Activated naive CD4-positive, alpha-beta T cell (primary cell): ENCODE data around the gene TRPM5.

Experiments used
- DNase-seq, 4 experiments: peaks; one replicate each; lab custom pipeline; 2025; lab: John Stamatoyannopoulos, UW

TRPM5 gene

GRCh38 chr11:2452321-2453012, 8.2 kb upstream of the TRPM5 start:
- no peak for DNase-seq

GRCh38 chr11:2451916-2452315, 7.6 kb upstream of the TRPM5 start:
- DNase-seq: no peak

GRCh38 chr11:2451336-2451735, 7.0 kb upstream of the TRPM5 start:
- DNase-seq: no peak

DNA sequence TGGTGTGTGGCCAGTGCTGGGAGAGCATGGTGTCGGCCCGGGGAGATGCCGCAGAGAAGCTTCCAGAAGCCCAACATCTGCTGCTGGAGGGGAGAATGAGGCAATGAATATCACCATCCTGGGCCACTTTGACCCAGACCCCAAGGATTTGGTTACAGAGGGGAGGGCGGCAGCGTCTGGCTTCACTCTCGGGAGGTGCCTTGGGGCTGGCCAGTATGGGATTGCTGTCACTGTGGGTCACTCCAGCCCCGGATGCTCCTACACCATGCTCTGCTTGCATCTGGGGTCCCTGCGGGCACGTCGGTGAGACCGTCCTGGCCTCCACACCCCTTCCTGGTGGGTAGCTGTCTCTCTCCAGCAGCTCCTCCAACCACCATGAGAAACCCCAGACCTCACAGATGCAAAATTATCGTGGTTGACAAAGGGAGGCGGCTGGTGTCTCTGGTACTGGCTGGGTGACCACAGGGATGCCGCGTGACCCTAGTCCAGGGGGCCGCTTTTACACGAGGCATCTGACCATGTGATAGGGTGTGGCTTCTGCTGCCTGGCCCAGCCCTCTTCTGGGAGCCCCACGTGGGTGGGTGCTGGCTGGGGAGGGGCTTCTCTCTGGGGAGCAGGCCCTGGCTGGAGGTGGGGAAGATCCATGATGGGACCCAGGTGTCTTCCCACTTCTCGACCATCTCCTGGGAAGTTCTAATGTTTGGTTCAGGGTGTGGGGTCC, 6.2 kb upstream of the TRPM5 start:
- DNase-seq: no peak

GRCh38 chr11:2449548-2450320, 5.4 kb upstream of the TRPM5 start:
- no peak for DNase-seq

DNA sequence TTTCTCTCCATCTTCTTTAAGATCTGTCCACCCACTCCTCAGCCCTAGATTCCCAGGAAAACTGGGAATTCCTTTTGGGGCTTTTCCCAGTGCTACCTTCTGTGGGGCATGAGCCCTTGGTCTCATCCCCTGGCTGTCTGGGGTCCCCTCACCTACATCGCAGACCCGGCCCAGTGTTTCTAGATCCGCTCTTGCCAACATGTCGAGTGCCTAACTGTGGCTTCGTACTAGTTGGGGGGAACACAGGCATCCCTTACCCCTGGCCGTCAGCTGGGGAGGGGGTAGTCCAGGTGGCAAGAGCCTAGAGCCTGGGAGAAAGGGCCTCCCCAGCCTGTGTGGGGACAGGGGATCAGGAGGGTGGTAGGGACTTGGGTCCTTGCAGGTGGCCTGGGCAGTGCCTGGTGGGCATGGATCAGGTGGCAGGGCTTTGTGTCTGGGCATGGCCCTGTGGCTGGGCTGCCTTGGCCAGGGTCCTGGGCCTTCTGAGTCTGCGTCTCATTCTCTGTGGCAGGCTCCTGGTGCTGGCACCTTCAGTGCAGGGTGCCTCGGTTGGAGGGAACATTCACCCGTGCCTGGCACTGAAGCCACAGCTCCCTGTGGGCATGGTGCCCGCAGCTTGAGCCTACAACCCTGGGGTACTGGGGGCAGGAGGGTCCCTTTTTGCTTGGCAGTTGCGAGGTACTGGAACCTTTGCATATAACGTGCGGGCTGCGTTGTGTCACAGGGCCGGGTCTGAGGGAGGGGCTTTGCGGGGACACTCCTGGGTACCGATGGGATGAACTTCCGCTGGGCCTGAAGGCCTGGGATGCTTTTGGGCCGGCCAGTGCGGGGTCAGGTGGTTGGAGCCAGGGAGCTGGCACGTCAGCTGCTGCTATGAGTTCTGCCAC, 4.6 kb upstream of the TRPM5 start:
- DNase-seq: no peak

- DNase-seq: no peak
Measured at GRCh38 chr11:2447951-2448650, 3.8 kb upstream of the TRPM5 start.

DNA sequence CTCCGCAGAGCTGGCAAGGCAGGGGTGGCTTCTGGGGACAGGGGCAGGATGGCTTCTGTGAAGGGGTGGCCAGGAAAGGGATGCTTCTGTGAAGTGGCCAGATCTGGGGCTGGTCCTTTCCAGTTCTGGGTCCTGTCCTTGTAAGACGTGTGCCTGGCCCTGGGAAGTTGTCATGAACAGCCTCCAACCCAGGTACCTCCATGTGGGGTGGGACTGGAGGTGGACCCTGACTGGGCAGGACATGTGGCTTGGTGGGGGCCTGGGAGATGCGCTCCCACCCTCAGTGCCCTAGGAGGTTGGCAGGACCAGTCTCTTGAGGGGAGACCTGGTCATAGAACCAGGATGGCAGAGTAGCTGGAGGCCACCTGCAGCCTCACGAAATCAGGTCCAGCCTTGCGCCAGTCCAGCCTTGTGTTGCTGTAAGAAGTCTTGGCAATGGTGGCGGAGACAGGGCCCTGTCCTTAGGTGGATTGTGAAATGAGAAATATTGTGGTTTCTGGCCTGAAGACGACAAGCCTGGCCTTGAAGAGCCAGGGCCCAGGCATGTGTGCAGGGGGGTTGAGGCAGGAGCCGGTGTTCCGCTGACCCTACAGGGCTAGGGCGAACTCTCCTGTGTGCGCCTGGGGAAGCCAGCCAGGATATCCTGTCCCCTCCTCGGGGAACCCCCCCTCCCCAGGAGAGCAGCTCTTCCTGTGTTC, 3.1 kb upstream of the TRPM5 start:
- no peak for DNase-seq

- DNase-seq: no peak
Measured at GRCh38 chr11:2446590-2447252, 2.4 kb upstream of the TRPM5 start.

DNA sequence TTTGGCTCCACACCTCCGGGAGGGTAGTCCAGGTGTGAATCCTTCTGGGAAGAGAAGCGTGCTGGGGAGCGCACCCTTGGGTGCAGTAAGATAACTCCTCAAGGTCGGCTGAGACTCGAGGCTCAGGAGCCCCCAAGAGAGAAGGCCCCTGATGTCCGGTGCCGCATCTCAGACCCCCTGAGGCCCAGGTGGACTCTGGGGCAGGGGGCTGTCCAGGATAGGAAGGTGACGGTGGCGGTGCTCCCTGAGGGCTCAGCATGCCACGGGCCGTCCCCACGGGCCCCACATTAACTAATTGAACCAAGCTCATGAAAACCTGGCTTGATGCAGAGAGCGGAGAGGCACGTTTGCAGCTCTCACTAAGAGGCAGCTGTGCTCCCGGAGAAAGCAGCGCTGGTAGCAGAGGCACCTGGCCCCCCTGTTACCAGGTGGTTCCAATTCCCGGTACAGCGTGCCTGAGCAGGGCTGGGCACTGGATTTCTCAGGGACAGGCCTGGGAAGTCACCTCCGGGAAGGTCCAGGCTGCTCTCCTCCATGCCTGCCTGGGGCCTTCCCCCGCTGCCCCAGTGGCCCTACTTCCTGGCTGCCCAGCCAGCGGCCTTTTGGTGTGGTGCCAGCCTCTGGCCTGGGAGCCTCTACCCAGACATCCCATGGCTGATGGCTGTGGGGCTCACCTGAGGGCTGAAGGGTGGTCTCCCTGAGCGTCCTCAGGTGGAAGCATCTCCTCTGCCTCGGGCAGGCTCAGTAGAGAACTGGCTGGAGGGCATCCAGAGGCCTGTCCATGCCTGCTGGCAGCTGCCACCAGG, 1.6 kb upstream of the TRPM5 start:
- no peak for DNase-seq

GRCh38 chr11:2444821-2445745, 769 bp upstream of the TRPM5 start, which contains the start of gene KCNQ1:
KCNQ1 (plus strand) TSS chr11:2445008; CDS start chr11:2445099, 91 bp downstream.
- DNase-seq: peak in 1 of 4 experiments; percentile 24

GRCh38 chr11:2443406-2443805, 908 bp downstream of the TRPM5 start:
- no peak for DNase-seq

GRCh38 chr11:2442589-2442988, 1.7 kb downstream of the TRPM5 start:
- no peak for DNase-seq

DNA sequence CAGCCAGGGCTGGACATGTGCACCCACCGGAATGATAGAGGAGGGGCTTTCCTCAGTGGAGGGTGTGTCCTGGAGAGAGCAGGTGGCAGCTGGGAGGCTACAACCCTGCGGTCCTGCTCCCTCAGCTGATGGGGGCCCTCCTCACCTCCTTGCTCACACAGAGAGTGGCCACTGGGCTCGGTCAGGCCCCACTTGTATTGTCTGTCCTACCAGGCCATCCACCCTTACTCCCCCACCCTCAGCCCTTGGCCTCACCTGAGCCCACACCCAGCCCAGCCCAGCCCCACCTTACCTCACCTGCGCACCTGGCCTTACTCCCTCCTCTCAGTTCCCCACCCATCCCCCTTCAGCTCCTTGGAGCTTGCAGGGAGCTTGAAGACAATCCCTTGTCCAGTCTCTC, 3.1 kb downstream of the TRPM5 start:
- no peak for DNase-seq

- DNase-seq: no peak
Measured at GRCh38 chr11:2440646-2441045, 3.7 kb downstream of the TRPM5 start.

DNA sequence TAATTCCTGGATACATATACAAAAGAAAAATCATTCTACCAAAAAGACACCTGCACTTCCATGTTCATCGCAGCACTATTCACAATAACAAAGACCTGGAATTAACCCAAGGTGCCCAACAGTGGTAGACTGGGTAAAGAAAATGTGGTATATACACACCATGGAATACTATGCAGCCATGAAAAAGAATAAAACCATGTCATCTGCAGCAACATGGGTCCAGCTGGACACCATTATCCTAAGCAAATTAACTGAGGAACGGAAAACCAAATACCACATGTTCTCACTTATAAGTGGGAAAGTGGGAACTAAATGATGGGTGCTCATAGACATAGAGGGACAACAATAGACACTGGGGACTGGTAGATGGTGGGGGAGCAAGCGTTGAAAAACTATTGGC, 4.5 kb downstream of the TRPM5 start:
- no peak for DNase-seq

DNA sequence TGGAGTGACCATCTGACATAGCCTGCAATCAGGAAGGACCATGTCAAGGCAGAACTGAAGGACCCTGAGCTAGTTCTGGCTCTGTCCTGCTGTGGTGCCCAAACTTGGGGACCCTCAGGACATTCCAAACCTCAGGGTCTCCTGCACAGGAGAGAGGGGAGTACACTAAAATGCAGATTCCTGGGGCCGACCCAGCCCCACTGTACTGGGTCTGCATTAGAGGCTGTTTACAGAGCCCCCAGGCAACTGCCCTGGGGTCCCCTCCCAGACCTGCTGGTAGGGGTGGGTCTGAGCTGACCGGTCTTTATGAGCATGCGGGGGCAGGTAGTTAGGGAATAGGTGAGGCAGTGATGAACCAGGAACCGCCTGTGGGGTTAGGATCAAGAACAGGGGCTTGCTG, 6.8 kb downstream of the TRPM5 start:
- DNase-seq: no peak

DNA sequence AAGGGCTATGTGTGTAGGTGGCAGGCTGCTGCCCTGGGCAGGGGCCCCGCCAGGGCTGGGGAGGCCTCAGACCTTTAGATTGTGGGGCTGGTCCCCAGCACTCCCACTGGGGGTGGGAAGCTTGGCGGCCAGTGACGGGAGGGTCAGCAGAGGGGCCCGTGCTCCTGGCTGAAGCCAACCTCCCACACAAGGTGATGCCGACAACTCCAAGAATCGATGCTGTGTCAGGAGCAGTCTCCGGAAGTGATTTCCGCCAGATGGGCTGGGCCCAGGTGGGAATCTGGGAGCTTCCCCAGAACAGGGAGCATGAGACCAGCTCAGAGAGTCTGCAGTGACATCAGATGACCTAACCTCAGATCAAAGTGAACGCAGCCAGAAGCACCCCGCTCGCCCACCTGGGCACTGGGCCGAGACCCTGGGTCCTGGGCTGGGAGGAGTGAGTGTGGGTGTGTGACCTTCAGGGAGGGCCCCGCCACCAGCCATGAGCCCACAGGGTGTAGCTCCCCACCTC, 7.7 kb downstream of the TRPM5 start:
- DNase-seq: no peak
